KMS-11 (cell line): ENCODE measurements around the gene RSAD2.
"Not testable (repeated sequence)": the region's sequence is repeated elsewhere in the genome, so short reads cannot be mapped to it uniquely, and the experiment has no call there.

Source experiments
- H2AFZ ChIP-seq: fragments of 200-600 bp; sonication (generic); 2 replicates; pipeline ENCODE4 v1.6.1; 2016; ENCODE audit warnings: antibody characterized with exemption, mixed run types, low read depth
- H3K27ac ChIP-seq: fragments of 200-600 bp; sonication (generic); 2 replicates; pipeline ENCODE4 v1.6.1; 2016; ENCODE audit warnings: mild to moderate bottlenecking, mixed run types
- H3K27me3 ChIP-seq: fragments of 200-600 bp; sonication (generic); 2 replicates; pipeline ENCODE4 v1.6.1; 2017; ENCODE audit warnings: mild to moderate bottlenecking, low read depth, mixed run types, moderate library complexity; ENCODE audit not compliant: insufficient read depth
- H3K36me3 ChIP-seq: fragments of 200-600 bp; sonication (generic); 2 replicates; pipeline ENCODE4 v1.6.1; 2017; ENCODE audit warnings: mild to moderate bottlenecking, mixed run types; ENCODE audit not compliant: insufficient read depth
- H3K4me1 ChIP-seq: fragments of 200-600 bp; sonication (generic); 2 replicates; pipeline ENCODE4 v1.6.1; 2016; ENCODE audit warnings: mild to moderate bottlenecking, low read depth, mixed run types; ENCODE audit not compliant: poor library complexity, severe bottlenecking
- H3K4me2 ChIP-seq: fragments of 200-600 bp; sonication (generic); 2 replicates; pipeline ENCODE4 v1.7.0; 2016; ENCODE audit warnings: mild to moderate bottlenecking, mixed run types
- H3K4me3 ChIP-seq: fragments of 200-600 bp; sonication (generic); IDR thresholded peaks from 2 replicates; pipeline ENCODE4 v1.6.1; 2017; ENCODE audit warnings: low read depth, low read length, mixed read lengths; ENCODE audit not compliant: insufficient read depth
- H3K79me2 ChIP-seq: fragments of 200-600 bp; sonication (generic); 2 replicates; pipeline ENCODE4 v1.6.1; 2016; ENCODE audit warnings: low read depth, mixed run types; ENCODE audit not compliant: insufficient read depth
- H3K9ac ChIP-seq: fragments of 200-600 bp; sonication (generic); 2 replicates; pipeline ENCODE4 v1.6.1; 2016; ENCODE audit warnings: mild to moderate bottlenecking, mixed run types
- H4K20me1 ChIP-seq: fragments of 200-600 bp; sonication (generic); 2 replicates; pipeline ENCODE4 v1.6.1; 2016; ENCODE audit warnings: mild to moderate bottlenecking, mixed run types; ENCODE audit not compliant: insufficient read depth
- CTCF ChIP-seq: fragments of 200-600 bp; sonication (generic); conservative IDR thresholded peaks from 2 replicates; pipeline ENCODE4 v1.6.1; 2017; ENCODE audit warnings: low read depth, mild to moderate bottlenecking, antibody characterized with exemption, low read length, moderate library complexity, mixed read lengths

RSAD2 gene

GRCh38 chr2:6934345-6934744, 56.8 kb downstream of the RSAD2 start:
- no peaks in the 10 kb centered on the region for H4K20me1 ChIP-seq
- no peak overlapping the region for H3K4me2 ChIP-seq
- H3K79me2 ChIP-seq: no peaks in the 10 kb centered on the region
- no peaks in the 10 kb centered on the region for H3K36me3 ChIP-seq
- H3K9ac ChIP-seq: no peak overlapping the region
- H3K27ac ChIP-seq: no peak overlapping the region
- H2AFZ ChIP-seq: no peak overlapping the region
- no peaks in the 10 kb centered on the region for H3K27me3 ChIP-seq
- no peak overlapping the region for H3K4me3 ChIP-seq
- peaks cover 10% of the 10 kb centered on the region for H3K4me1 ChIP-seq
- no peak for TF ChIP-seq CTCF

- H3K9ac ChIP-seq: no peak overlapping the region
- no peak overlapping the region for H3K4me2 ChIP-seq
- no peaks in the 10 kb centered on the region for H3K36me3 ChIP-seq
- no peaks in the 10 kb centered on the region for H4K20me1 ChIP-seq
- peaks cover 4% of the 10 kb centered on the region for H3K4me1 ChIP-seq
- H3K79me2 ChIP-seq: no peaks in the 10 kb centered on the region
- H3K27ac ChIP-seq: no peak overlapping the region
- H2AFZ ChIP-seq: no peak overlapping the region
- no peak overlapping the region for H3K4me3 ChIP-seq
- TF ChIP-seq CTCF: no peak
- H3K27me3 ChIP-seq: no peaks in the 10 kb centered on the region
These were observed 57.4 kb downstream of the RSAD2 start for GRCh38 chr2:6934758-6935651.

- H3K79me2 ChIP-seq, H4K20me1 ChIP-seq, H3K27ac ChIP-seq, H3K27me3 ChIP-seq, H3K4me1 ChIP-seq, H3K9ac ChIP-seq, H3K36me3 ChIP-seq, H2AFZ ChIP-seq, H3K4me2 ChIP-seq, H3K4me3 ChIP-seq: not testable (repeated sequence)
These were observed 58.1 kb downstream of the RSAD2 start for GRCh38 chr2:6935652-6936020.

- no peaks in the 10 kb centered on the region for H3K79me2 ChIP-seq
- TF ChIP-seq CTCF: no peak
- H3K27ac ChIP-seq: no peak overlapping the region
- no peaks in the 10 kb centered on the region for H3K4me1 ChIP-seq
- no peak overlapping the region for H3K4me3 ChIP-seq
- H3K36me3 ChIP-seq: no peaks in the 10 kb centered on the region
- H3K4me2 ChIP-seq: no peak overlapping the region
- H2AFZ ChIP-seq: no peak overlapping the region
- H3K27me3 ChIP-seq: no peaks in the 10 kb centered on the region
- no peak overlapping the region for H3K9ac ChIP-seq
- H4K20me1 ChIP-seq: no peaks in the 10 kb centered on the region
These were observed 59.6 kb downstream of the RSAD2 start for GRCh38 chr2:6937157-6937556.

GRCh38 chr2:6937582-6937981, 60.0 kb downstream of the RSAD2 start:
- Histone ChIP-seq H2AFZ (no peak overlapping the region), H4K20me1 (no peaks in the 10 kb centered on the region), H3K27ac (no peak overlapping the region), H3K79me2 (no peaks in the 10 kb centered on the region), H3K4me2 (no peak overlapping the region), H3K9ac (no peak overlapping the region), H3K4me3 (no peak overlapping the region), H3K27me3 (no peaks in the 10 kb centered on the region), H3K36me3 (no peaks in the 10 kb centered on the region), H3K4me1 (no peaks in the 10 kb centered on the region)
- no peak for TF ChIP-seq CTCF
